ENCODE data around the gene CRTAC1.

Gene CRTAC1

DNA sequence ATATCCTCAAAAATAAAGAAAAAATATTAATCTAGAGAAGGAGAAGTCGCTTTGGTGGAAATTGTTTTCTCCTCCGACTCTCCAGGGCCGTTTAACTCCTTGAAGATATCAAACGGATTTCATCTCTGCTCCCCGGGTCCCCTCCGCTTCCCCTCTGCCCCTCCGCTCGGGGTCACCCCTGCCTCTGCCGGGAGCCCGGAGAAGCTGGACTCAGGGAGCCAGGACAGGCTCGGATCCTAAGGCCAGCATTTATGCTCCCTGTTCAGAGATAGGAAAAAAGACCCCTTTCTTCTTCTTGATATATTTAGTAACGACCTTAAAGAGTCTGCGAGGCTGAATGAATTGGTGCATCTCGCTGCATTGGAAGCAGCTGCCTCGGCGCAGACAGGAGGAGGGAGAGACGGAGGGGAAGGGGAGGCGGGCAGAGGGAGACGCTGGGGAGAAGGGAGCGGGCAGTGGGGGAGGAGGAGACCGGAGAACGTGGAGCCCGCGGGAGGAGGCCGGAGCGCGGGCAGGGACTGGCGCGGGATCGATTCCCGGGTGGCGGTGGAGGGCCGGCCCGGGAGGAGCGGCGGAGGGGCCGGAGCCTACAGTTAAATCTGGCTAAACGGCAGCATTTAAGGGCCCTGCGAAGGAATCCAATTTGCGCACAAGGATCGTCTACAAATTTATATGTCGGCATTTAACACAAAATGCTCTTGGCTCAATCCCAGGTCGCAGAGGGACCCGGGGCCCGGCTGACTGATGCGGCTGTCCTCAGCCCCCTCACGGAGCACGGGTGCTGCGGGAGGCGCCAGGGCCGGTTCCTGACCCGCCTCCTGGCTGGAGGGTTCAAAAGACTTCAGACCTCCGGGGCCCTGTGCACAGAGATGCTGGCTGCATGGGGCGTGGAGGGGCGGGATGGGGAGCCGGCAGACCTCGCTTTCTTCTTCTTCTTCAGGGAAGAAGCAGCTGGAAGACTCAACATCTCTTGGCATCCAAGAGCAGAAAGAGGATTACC, 55.6 kb downstream of the CRTAC1 start:
- no peak for DNase-seq (ENCODE audit: low spot score)

DNA sequence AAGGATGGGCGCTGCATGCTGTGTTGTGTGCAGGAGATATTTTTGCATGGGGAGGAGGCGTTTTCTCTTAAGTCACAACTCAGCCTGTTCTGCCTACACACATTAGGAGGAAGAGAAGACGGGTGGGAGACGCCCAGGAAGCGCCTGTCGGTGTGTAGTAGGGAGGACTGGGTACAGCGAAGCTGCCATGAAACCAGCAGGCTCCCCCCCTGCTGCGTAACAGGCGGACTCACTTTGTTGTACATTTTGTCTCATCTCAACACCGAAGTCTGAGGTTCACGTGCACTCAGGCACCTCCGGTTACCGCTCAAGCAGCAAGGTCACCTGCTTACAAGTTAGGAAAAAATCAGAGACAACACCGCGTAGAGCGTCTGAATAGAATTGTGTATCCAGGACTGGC, 56.3 kb downstream of the CRTAC1 start:
- DNase-seq (ENCODE audit: low spot score): no peak

DNA sequence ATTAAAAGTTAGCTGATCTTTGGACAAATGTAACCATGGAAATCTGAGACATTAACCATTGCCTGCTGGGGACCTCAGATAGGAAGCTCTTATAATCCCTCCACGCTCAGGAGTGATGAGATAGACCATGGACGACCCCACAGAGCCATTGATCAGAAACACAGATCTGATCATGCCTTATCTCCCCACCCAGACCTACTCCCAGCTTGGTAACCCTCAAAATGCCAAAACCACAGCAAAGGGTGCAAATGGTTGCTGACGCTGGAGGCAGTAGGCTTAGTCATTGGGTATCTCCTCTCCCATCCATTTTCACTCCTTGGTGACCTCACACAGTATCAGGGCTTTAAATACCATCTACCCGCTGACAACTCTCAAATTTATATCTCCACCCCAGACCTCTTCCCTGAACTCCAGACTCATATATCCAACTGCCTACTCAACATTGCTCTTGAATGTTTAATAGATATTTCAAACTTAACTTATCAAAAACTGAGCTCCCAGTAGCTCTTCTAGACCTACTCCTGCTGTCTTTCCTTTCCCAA, 60.8 kb downstream of the CRTAC1 start:
- DNase-seq (ENCODE audit: low spot score): no peak

DNA sequence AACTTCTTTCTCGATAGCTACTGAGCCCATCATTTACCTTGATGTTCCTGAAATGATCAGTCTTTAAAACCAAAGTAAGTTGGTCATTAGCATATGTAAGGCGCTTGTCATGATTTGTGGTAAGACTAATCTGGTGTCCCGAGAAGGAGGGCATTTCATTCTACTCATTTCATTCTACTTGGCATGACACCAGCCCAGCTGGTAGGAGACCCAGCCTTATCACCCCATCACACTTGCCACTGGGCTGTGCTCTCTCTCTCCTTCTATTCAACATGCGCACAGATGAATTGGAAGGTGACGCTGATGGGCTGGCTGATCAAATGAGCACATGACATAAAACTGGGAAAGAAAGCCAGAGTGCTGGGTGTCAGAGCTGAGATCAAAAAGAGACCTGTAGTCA, 65.7 kb downstream of the CRTAC1 start:
- no peak for DNase-seq (ENCODE audit: low spot score)

DNA sequence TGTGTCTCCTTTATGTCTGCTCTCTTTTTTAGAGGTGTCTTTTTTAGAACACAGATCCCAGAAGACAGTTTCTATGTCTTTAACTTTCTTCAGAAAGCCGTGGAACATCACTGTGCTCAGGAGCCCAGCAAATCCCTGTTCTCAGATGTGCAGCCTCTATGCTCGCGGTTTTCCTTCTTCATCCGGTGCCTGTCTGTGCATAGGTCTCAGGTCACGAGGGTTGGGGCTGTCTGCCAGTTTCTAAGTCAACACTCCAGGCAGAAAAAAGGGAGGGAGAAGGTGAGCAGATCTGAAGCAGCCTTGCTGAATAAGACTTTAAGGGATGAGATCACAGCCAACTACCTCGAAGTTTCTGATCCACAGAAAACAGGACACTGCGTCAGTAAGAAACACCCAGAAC, 68.5 kb downstream of the CRTAC1 start:
- DNase-seq (ENCODE audit: low spot score): no peak

DNA sequence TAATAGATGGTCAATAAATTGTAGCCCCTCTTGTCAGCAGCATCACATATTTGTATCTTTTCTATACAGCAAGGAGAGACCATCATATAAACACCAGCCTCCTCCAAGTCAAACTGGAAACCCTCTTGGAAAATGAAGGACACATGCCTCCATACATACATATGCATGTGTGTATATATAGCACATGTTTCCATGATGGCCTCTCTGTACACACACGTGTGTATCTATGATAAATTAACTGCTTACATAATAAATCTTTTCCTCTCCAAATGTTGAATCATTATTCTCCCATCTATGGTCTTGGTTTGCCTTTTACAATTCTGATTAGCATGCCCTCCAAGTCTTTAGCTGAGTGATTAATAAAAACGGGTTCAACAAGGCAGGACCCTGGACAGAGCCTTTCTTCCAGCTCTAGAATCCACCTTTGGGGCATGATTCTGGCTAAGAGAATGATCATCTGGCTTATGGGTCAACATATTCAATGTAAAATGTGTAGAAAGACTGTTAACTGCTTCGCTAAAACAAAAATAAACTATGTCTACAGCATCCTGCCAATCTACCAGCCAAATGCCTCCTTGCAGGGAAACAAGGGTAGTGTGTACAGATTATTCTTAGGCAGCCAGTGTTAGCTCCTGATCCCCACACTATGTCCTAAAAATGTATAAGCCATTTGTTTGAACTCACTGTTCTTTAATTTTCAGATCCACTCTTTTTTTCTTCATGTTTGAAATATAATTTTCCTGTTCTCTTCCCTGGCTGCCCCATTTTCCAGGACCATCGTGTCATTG, 70.0 kb downstream of the CRTAC1 start:
- DNase-seq (ENCODE audit: low spot score): no peak

DNA sequence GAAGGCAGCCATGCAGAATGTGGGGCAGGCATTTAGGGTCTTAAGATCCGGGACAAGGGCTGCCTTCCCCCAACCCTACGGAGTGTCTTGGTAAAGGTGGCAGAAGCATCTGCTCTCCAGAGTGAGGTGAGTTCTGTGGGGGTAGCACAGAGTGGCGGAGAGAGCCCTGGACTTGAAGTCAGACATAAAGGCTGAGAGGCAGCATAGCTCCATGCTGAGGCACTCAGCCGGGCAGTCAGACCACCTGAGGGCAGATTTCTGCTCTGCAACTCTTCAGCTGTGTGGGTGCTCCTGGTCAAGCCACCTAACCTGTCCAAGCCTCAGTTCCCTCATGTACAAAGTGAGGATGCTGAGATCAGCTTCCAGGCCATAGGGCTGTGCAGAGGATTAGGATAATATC, 81.0 kb downstream of the CRTAC1 start:
- no peak for DNase-seq (ENCODE audit: low spot score)

DNA sequence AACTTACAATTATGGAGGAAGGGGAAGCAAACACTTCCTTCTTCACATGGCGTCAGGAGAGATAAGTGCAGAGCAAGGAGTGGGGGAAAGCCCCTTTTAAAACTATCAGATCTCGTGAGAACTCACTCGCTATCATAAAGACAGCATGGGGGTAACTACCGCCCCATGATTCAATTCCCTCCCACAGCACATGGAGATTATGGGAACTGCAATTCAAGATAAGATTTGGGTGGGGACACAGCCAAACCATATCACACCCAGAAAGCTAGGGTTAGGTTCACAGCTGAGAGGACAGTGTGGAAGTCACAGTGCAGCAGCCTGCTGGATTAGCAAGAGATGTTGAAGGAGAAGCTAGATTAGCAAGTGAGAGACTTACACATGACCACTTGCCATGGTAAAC, 81.6 kb downstream of the CRTAC1 start:
- DNase-seq (ENCODE audit: low spot score): no peak

DNA sequence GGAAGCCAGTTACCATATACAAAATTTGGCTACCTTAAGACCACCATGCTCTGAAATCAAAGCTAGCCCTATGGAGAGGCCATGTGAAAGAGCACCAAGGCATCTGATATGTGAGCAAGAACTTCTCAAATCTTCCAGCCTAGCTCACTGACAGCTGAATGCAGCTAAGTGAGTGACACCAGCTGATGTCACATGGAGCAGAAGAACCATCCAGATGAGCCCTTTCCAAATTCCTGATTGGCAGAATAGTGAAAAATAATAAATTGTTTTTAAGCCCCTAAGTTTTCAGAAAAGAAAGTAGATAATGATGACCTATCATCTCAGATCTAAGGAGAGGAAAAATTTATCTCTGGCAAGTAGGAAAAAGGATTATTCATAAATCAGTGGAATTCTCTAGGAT, 85.6 kb downstream of the CRTAC1 start:
- no peak for DNase-seq (ENCODE audit: low spot score)

DNA sequence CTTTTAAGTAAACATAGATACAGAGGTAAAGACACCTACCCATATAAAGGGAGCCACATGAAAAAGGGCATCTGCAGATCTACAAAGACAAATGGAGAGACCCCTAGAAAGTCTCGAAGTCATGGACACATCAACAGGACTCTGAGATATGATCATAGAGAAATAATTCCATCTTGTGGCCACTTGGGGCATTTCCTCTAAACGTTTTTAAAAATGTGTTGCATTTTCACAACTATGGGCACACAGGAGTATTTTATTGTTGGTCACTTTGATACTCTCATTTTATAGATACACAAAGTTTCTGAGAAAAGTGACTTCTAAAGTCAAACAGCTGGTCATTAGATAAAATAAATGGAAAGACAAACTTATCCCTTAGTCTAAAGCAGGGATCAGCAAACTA, 87.1 kb downstream of the CRTAC1 start:
- DNase-seq (ENCODE audit: low spot score): no peak

DNA sequence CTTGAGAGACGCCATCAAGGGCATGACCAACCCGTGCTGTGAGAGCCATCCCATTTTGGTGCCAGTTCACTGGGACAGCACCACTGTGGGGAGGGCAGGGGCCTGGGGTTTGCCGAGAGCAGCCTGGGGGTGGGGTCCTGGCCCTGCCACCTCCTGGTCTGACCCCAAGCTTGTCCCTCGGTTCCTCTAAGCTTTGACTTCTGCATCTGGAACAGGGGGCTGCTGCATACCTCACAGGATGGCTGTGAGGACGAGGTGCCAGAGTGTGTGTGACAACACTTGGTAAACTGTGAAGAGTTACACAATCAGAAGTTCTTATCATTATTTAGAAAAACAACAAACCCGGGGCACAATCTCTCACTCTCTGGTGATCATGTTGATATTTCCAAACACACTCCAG, 89.9 kb downstream of the CRTAC1 start:
- no peak for DNase-seq (ENCODE audit: low spot score)

DNA sequence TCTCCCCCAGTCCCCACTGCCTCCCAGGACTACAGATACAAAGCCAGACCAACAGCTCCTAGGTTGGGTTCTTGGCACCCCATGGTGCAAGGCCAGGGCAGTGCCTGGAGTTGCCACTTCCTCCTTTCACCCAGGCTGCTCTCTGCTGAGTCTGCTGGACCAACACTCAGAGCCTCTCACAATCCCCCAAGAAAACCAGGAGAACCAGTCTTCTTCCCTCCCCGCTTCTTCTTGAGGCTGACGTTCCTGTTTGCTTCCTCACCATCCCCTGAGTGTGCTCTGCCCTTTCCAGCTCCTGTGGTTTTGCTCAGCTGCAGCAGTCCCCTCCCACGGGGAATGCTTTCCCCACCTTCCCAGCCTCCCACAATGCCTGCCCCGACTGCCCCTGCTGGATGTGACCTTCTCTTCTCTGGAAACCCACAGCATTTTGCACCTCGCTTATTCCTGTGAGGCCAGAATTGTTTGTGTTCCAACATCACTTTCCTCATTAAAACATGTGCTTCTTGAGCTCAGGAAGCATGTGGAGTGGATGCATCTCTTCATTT, 90.9 kb downstream of the CRTAC1 start:
- DNase-seq (ENCODE audit: low spot score): no peak

DNA sequence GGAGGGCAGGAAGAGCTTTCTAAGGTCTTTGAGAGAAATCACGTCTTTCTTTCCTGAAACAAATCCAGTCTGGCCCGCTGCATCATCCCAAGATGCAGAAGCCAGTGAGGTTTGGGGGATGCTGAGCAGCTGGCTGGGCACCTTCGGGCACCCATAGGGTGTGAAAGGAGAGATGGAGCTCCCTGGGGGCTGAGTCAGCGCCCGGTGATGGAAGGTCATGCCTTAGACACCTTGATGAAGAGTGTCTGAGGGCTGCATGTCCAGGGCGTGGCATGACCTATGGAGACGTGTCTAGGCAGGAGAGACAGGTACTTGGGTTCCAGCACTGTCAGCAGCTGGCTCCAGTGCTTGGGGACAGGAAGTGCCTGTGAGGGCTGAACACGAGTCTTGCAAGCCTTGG, 92.5 kb downstream of the CRTAC1 start:
- no peak for DNase-seq (ENCODE audit: low spot score)

DNA sequence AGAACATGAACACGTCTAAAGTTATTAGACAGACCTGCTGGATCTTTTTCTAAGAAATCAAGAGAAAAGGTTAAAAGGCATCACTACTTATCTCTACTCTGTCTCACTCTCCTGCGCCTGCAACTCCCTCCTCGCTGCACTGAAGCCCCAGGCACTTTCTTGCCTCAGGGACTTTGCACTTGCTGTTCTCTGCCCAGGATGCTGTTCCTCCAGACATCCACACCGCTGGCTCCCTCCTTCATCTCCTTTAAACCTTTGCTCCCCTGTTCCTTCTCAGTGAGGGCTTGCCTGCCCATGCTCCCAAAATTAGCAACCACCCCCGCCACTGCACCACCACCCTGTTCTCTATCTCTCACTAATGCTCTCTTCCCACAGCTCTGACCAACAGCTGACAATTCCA, 93.4 kb downstream of the CRTAC1 start:
- no peak for DNase-seq (ENCODE audit: low spot score)

DNA sequence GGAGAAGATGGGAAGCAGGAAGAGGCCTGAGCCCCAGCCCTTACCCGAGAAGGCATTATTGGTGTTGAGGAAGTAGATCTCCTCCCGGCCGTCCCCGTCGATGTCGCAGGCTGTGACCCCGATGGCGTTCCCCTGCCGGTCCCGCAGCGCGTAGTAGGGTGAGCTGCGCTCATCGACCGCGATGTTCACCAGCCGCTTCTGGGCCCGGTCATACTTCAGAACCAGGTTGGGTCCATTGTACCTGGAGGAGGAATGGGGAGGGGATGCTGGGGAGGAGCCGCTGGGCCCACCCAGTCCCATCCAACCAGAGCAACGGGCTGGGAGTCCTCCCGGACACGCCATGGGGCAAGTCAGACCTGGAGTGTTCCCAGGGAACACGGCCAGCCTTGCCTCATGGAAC, 94.3 kb downstream of the CRTAC1 start:
- DNase-seq (ENCODE audit: low spot score): no peak

DNA sequence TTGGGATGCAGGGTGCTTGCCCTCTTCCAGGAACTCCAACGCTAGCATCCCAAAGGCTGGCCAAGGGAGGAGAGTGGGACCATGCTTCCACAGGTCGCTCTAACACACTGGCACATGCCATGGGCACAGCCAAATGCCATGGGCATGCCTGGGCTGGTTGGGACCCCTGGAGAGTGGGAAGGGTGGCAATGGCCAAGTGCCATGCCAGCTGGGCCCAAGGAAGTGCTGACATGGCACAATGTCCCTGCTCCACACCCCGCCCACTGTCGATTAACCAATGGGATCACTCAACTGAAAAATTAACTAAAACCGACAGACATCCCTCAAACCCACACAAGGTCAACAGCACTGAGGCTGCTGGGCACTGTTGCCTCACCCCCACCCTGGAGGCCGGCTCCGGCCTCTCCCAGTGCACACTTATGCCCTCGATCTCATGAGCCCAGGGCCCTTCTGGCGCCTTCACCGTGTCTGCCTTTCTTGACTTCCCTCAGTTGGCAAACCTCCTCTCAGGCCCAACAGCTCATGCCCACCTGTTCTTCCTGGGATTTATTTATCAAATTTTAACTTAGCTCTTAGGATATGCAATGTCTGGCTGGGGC, 97.4 kb downstream of the CRTAC1 start:
- DNase-seq (ENCODE audit: low spot score): no peak

DNA sequence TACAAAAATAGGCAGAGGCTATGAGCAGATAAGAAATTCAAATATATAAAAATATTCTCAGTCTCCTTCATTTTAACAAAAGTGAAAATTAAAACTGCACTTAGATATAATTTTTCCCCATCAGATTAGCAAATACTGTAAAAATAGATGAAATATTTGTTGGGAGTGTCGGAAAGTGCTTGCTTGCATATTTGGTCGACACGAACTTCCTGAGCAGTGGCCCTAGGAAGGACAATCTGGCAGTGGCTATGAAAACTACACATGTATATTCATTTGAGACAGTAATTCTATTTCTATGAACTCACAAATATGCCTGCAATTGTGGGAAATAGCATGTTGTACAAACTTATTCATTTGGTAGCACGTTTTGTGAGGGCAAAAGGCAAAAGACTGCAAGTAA, 99.4 kb downstream of the CRTAC1 start:
- DNase-seq (ENCODE audit: low spot score): no peak

DNA sequence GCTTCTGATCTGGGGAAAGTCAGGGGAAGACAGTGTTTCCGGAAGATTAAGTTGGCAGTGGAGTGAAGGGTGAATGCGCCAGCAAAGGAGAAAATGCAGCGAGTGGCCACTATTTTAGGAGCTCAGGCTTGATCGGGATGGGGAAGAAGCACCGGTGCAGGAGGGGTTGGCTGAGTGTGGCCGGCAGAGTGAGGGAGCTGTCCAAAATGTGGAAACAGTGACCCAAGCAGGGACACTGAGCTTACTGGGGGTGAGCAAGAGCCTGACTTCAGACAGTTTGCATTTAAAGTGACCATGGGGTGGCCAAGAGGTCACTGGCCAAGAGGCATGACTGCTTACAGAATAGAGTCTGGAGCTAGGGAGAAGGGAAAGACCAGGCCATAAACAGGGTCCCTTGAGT, 101.5 kb downstream of the CRTAC1 start:
- no peak for DNase-seq (ENCODE audit: low spot score)

DNA sequence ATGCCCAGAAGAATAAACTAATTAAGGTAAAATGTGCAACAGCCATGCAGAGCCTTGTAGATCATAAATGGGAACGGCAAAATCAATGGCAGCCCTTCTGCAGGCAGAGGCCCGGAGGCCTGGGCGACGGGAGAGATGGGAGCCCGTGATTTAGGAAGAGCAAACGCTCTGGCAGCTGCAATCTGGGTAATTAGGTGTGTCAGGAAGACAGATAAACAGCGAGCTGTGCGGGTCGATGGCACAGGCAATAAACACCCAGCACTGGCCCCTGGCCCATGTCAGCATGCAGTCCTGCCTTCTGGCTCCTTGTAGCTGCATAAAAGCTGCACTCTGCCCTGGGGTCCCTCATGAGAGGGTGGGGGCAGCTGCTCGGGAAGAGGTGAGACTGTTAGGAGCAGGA, 102.8 kb downstream of the CRTAC1 start:
- no peak for DNase-seq (ENCODE audit: low spot score)

DNA sequence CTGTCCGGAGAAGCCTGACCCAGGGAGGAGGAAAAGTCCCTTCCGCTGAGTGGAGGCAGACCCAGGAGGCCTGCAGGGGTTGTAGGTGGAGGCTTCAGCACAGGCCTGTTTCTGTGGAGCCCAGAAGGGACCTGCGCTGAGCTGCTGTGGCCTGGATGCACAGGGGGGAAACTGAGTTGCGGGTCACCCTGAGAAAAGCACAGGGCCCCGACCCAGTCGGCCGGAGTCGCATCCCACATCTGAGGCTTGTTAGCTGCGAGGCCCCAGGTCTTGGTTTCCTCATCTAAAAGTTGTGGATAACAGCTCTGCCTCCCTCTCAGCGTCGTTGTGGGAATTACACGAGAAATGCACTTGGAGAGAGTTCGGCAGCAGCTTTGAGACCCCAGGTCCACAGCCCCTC, 104.4 kb downstream of the CRTAC1 start:
- no peak for DNase-seq (ENCODE audit: low spot score)

DNA sequence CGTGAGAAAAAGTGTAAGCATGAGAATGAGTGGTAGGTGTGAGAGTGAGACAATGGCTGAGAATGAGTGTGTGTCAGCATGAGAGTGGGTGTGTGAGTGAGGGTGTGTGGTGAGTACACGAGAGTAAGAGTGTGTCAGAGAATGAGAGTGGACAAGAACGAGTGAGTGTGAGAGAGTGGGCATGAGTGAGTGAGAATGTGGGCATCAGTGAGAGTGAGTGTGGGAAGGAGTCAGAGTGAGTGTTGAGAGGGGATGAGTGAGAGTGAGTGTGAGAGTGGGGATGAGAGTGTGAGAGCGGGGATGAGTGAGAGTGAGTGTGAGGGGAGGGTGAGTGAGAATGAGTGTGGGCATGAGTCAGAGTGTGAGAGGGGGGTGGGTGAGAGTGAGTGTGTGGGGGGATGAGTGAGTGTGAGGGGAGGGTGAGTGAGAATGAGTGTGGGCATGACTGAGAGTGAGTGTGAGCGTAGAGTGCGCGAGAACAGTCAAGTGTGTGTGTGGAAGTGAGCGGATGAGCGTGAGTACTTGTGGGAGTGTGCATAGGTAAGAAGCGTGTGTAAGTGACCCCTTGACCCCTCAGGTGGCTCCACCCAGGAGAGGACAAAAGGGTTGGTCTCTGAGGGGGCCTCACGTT, 105.0 kb downstream of the CRTAC1 start:
- no peak for DNase-seq (ENCODE audit: low spot score)

DNA sequence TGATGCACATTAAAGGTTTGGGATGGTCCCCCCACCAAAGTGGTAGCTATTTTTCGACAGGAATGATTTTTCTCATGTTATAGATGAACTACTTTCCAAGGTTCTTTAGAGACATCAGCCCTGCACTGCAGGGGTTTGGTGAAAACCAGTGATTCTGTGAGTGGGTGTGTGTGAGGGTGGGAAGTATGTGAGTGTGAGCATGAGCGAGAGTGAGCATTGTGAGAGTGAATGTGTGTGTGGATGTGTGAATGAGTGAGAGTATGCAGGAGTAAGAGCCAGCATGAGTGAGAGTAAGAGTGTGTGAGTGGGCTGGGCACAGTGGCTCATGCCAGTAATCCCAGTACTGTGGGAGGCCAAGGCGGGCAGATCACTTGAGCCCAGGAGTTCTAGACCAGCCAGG, 105.7 kb downstream of the CRTAC1 start:
- no peak for DNase-seq (ENCODE audit: low spot score)

Measured in AG08395 (cell line).